IMR-90 (cell line): ENCODE data around the gene WDR27. TPM values are rescaled to one million over a fixed set of nuclear protein-coding genes. Genes with fewer than 3 reads are reported as not detected.

Experiments used
- ATAC-seq: fragments of 200-7000 bp; cut with Tn5 transposase; 2 replicates; pipeline ENCODE4 v1.9.1; 2020; ENCODE audit warnings: low read depth, mild to moderate bottlenecking, moderate library complexity
- BruUV-seq: library from RNA; stranded (reverse); fragments of 400-500 nt; replicated peaks from 2 replicates; lab custom pipeline; 2021; lab: Mats Ljungman, UMichigan
- CTCF ChIA-PET: fragments of 300-600 bp; formaldehyde crosslinking; extraction: SDS; loops from one replicate; lab custom pipeline; 2021; ENCODE audit warnings: antibody characterized with exemption; lab: Yijun Ruan, JAX
- POLR2A ChIA-PET: fragments of 300-600 bp; sonication (Branson Sonifier 250); formaldehyde crosslinking; loops from one replicate; lab custom pipeline; 2022; ENCODE audit warnings: antibody characterized with exemption; ENCODE audit not compliant: unreplicated experiment; lab: Charles Lee
- DNase-seq: peaks from one replicate; pipeline ENCODE4 v3.0.0; 2013
- H2AFZ ChIP-seq: replicated peaks from 2 replicates; pipeline ENCODE3; 2013; ENCODE audit warnings: low read length, mild to moderate bottlenecking; ENCODE audit not compliant: poor library complexity
- H2AK5ac ChIP-seq: 2 replicates; pipeline ENCODE4 v1.6.1; 2013; ENCODE audit warnings: low read depth, low read length, inconsistent platforms
- H2AK9ac ChIP-seq: replicated peaks from 2 replicates; pipeline ENCODE3; 2013; ENCODE audit warnings: mild to moderate bottlenecking, low read depth, low read length, moderate library complexity; ENCODE audit not compliant: poor library complexity
- H2BK120ac ChIP-seq: 2 replicates; pipeline ENCODE4 v1.6.1; 2013; ENCODE audit warnings: low read depth, low read length, inconsistent platforms
- H2BK15ac ChIP-seq: 3 replicates; pipeline ENCODE4 v1.6.1; 2013; ENCODE audit warnings: low read depth, low read length, inconsistent platforms
- H2BK20ac ChIP-seq: 2 replicates; pipeline ENCODE4 v1.6.1; 2013; ENCODE audit warnings: low read depth, mild to moderate bottlenecking, inconsistent platforms, low read length, moderate library complexity
- H2BK5ac ChIP-seq: 2 replicates; pipeline ENCODE4 v1.6.1; 2013; ENCODE audit warnings: mild to moderate bottlenecking, low read depth, low read length, inconsistent platforms; ENCODE audit not compliant: poor library complexity, severe bottlenecking
- H3K14ac ChIP-seq: replicated peaks from 2 replicates; pipeline ENCODE4 v1.6.1; 2013; ENCODE audit warnings: low read depth, low read length, inconsistent platforms
- H3K18ac ChIP-seq: 2 replicates; pipeline ENCODE4 v1.6.1; 2013; ENCODE audit warnings: low read depth, low read length, control low read depth
- H3K23ac ChIP-seq: 2 replicates; pipeline ENCODE4 v1.6.1; 2013; ENCODE audit warnings: low read depth, low read length, inconsistent platforms
- H3K27ac ChIP-seq: 2 replicates; pipeline ENCODE4 v1.5.1; 2013; ENCODE audit warnings: mild to moderate bottlenecking, control low read depth, low read length; ENCODE audit not compliant: insufficient read depth
- H3K27me3 ChIP-seq: 2 replicates; pipeline ENCODE4 v1.6.1; 2013; ENCODE audit warnings: low read length; ENCODE audit not compliant: control insufficient read depth, insufficient read depth
- H3K36me3 ChIP-seq: 2 replicates; pipeline ENCODE4 v1.6.1; 2013; ENCODE audit warnings: low read length, mixed read lengths; ENCODE audit not compliant: control insufficient read depth, insufficient read depth
- H3K4ac ChIP-seq: 2 replicates; pipeline ENCODE4 v1.6.1; 2013; ENCODE audit warnings: low read depth, low read length, inconsistent platforms
- H3K4me1 ChIP-seq: 2 replicates; pipeline ENCODE4 v1.6.1; 2013; ENCODE audit warnings: low read length, mixed read lengths; ENCODE audit not compliant: control insufficient read depth, insufficient read depth
- H3K4me2 ChIP-seq: 2 replicates; pipeline ENCODE4 v1.6.1; 2013; ENCODE audit warnings: low read depth, mild to moderate bottlenecking, control low read depth, low read length, moderate library complexity
- H3K4me3 ChIP-seq: 2 replicates; pipeline ENCODE4 v1.5.1; 2013; ENCODE audit warnings: low read depth, mild to moderate bottlenecking, control low read depth, low read length, moderate library complexity; ENCODE audit not compliant: insufficient read depth
- H3K56ac ChIP-seq: 2 replicates; pipeline ENCODE4 v1.6.1; 2013; ENCODE audit warnings: low read length, inconsistent platforms; ENCODE audit not compliant: insufficient read depth; ENCODE audit errors: extremely low read depth
- H3K79me1 ChIP-seq, 2 experiments: 2 replicates each; pipeline ENCODE4 v1.6.1; 2013; ENCODE audit warnings: low read length in 2 of 2, inconsistent platforms in 1 of 2, low read depth in 1 of 2
- H3K9ac ChIP-seq: 2 replicates; pipeline ENCODE4 v1.6.1; 2013; ENCODE audit warnings: low read depth, low read length, control low read depth
- H3K9me1 ChIP-seq: 2 replicates; pipeline ENCODE4 v1.6.1; 2013; ENCODE audit warnings: low read length, inconsistent platforms; ENCODE audit not compliant: insufficient read depth
- H3K9me3 ChIP-seq: 2 replicates; pipeline ENCODE4 v1.6.1; 2013; ENCODE audit warnings: low read length; ENCODE audit not compliant: control insufficient read depth, insufficient read depth
- H4K20me1 ChIP-seq: 2 replicates; pipeline ENCODE4 v1.6.1; 2013; ENCODE audit warnings: low read length, inconsistent platforms; ENCODE audit not compliant: insufficient read depth
- H4K5ac ChIP-seq: 2 replicates; pipeline ENCODE4 v1.6.1; 2013; ENCODE audit warnings: mild to moderate bottlenecking, low read depth, low read length, control low read depth
- H4K8ac ChIP-seq, 2 experiments: 2 replicates each; pipeline ENCODE4 v1.6.1; 2013; ENCODE audit warnings: low read depth in 2 of 2, low read length in 2 of 2, control low read depth in 1 of 2, inconsistent platforms in 1 of 2
- H4K91ac ChIP-seq: 2 replicates; pipeline ENCODE4 v1.6.1; 2013; ENCODE audit warnings: low read depth, low read length, inconsistent platforms; ENCODE audit not compliant: insufficient read depth
- CEBPB ChIP-seq: IDR thresholded peaks from 2 replicates; pipeline ENCODE4 v1.6.1; 2012; ENCODE audit warnings: low read depth, low read length, improper control_type of control experiment
- CTCF ChIP-seq: conservative IDR thresholded peaks from 2 replicates; pipeline ENCODE4 v1.5.1; 2012; ENCODE audit warnings: mild to moderate bottlenecking, low read depth, low read length, improper control_type of control experiment
- MAFK ChIP-seq: IDR thresholded peaks from 2 replicates; pipeline ENCODE4 v1.6.1; 2012; ENCODE audit warnings: low read depth, low read length, improper control_type of control experiment
- NFE2L2 ChIP-seq: fragments of 150-350 bp; IDR thresholded peaks from 2 replicates; pipeline ENCODE4 v1.6.1; 2016; ENCODE audit warnings: low read depth, mild to moderate bottlenecking, low read length
- RCOR1 ChIP-seq: IDR thresholded peaks from 2 replicates; pipeline ENCODE4 v1.6.1; 2012; ENCODE audit warnings: mild to moderate bottlenecking, low read length, improper control_type of control experiment; ENCODE audit not compliant: insufficient replicate concordance
- USF2 ChIP-seq: fragments of 150-350 bp; IDR thresholded peaks from 2 replicates; pipeline ENCODE4 v1.6.1; 2017; ENCODE audit warnings: mild to moderate bottlenecking, antibody characterized with exemption, low read length, low read depth
- WGBS, 2 experiments: methylation state at CpG; one replicate each; pipeline versions ENCODE4 v1.1.5 to v1.1.7; 2013; ENCODE audit warnings: missing lambda C conversion rate in 2 of 2; ENCODE audit not compliant: insufficient read length in 1 of 2; ENCODE audit errors: extremely low coverage in 2 of 2; 5-methylcytosine and 5-hydroxymethylcytosine counted together
- dilution Hi-C: fragments of 300-500 bp; cut with HindIII; formaldehyde crosslinking; loops from one replicate; pipeline ENCODE4 v1.14.3; 2018; ENCODE audit warnings: low sequenced_read_pairs; ENCODE audit not compliant: unreplicated experiment
- in situ Hi-C: fragments of 300-500 bp; cut with MboI; formaldehyde crosslinking; loops from 3 replicates; pipeline ENCODE4 v1.14.3; 2019; ENCODE audit warnings: low sequenced_read_pairs, inconsistent platforms, mixed read lengths
- intact Hi-C: fragments of 100-400 bp; cut with micrococcal nuclease; formaldehyde crosslinking; loops from 2 replicates; pipeline ENCODE4 v1.10.0; 2022
- polyA plus RNA-seq, 3 experiments: library from polyadenylated mRNA; depleted of rRNA; stranded (reverse); fragments of >200 nt; gene quantifications; 2 replicates each; pipeline ENCODE4 v1.2.3, GENCODE V29; 2012; ENCODE audit warnings: low replicate concordance in 1 of 3
- total RNA-seq: library from RNA; depleted of rRNA; stranded (reverse); fragments of >200 nt; gene quantifications from 2 replicates; pipeline ENCODE4 v1.2.3, GENCODE V29; 2012

The WDR27 gene
- total and polyA plus RNA-seq, 2 of the 4 experiments (the other 2 are of a cell fraction), result 7.0 to 18.5 TPM

GRCh38 chr6:169665289-169665688, 36.5 kb downstream of the WDR27 start:
- dilution Hi-C loops, result no loop called here
- POLR2A ChIA-PET, result no interaction called here

More at GRCh38 chr6:169665289-169665688, 36.5 kb downstream of the WDR27 start:
- in situ Hi-C loops, result no loop called here
- no peak overlapping the region for H4K91ac ChIP-seq
- H2BK15ac ChIP-seq, result no peak overlapping the region
- H4K20me1 ChIP-seq, result no peaks in the 10 kb centered on the region
- H3K4me2 ChIP-seq, result no peak overlapping the region
- H3K56ac ChIP-seq, result no peak overlapping the region
- no TSS peak for BruUV-seq
- TF ChIP-seq RCOR1 (no peak), CEBPB (no peak), MAFK (no peak), CTCF (no peak), USF2 (no peak), NFE2L2 (no peak)
- no peak overlapping the region for H3K4me3 ChIP-seq
- intact Hi-C loops, result no loop called here
- no peak overlapping the region for H3K14ac ChIP-seq
- no peak overlapping the region for H4K8ac ChIP-seq
- H3K4ac ChIP-seq, result no peak overlapping the region
- peaks cover 45% of the 10 kb centered on the region for H3K36me3 ChIP-seq
- H3K4me1 ChIP-seq, result no peaks in the 10 kb centered on the region
- H2BK20ac ChIP-seq, result no peak overlapping the region
- WGBS, 2 experiments, result 96% methylated on average over 6 of the region's 9 CpGs; no CpG with 5 or more reads in 1 of the 2 experiments
- H3K9ac ChIP-seq, result no peak overlapping the region
- no peak for ATAC-seq
- H3K27me3 ChIP-seq, result no peaks in the 10 kb centered on the region
- H2AK5ac ChIP-seq, result no peak overlapping the region
- H2AK9ac ChIP-seq, result no peak overlapping the region
- H3K9me3 ChIP-seq, result no peaks in the 10 kb centered on the region
- H3K18ac ChIP-seq, result no peak overlapping the region
- H4K5ac ChIP-seq, result no peak overlapping the region
- H2AFZ ChIP-seq, result no peak overlapping the region
- CTCF ChIA-PET, result no interaction called here
- H2BK5ac ChIP-seq, result no peak overlapping the region
- no peak overlapping the region for H3K23ac ChIP-seq
- H3K79me1 ChIP-seq, result no peaks in the 10 kb centered on the region
- H3K27ac ChIP-seq, result no peak overlapping the region
- no peak for DNase-seq
- H3K9me1 ChIP-seq, result peaks cover 6% of the 10 kb centered on the region; the same call in 1 of the 2 replicates
- no peak overlapping the region for H2BK120ac ChIP-seq
